AG09319 (cell line): ENCODE results near the gene C6orf163.

Source experiments
- DNase-seq: peaks from one replicate; pipeline ENCODE4 v3.0.0-alpha.2; 2010; ENCODE audit warnings: low read depth; ENCODE audit errors: extremely low read depth
- CTCF ChIP-seq: IDR thresholded peaks from 2 replicates; pipeline ENCODE4 v1.5.1; 2011; ENCODE audit warnings: low read depth, mild to moderate bottlenecking, inconsistent platforms, low read length, moderate library complexity

C6orf163 gene

GRCh38 chr6:87393026-87393622 lies 48.5 kb downstream of the C6orf163 start:
- TF ChIP-seq CTCF = peak; percentile 61
- peak; percentile 39 for DNase-seq

- no peak for TF ChIP-seq CTCF
Measured at GRCh38 chr6:87395431-87395830, 50.8 kb downstream of the C6orf163 start.

GRCh38 chr6:87396595-87397392 lies 52.2 kb downstream of the C6orf163 start:
- no peak for DNase-seq
- TF ChIP-seq CTCF = no peak

More at GRCh38 chr6:87395431-87395830, 50.8 kb downstream of the C6orf163 start:
- DNase-seq = no peak

GRCh38 chr6:87397656-87398055 lies 53.0 kb downstream of the C6orf163 start:
- TF ChIP-seq CTCF = no peak
- DNase-seq = no peak

GRCh38 chr6:87401832-87402231 lies 57.2 kb downstream of the C6orf163 start:
- DNase-seq = no peak
- no peak for TF ChIP-seq CTCF

- TF ChIP-seq CTCF = no peak
- DNase-seq = no peak
Measured at GRCh38 chr6:87407561-87407900, 62.9 kb downstream of the C6orf163 start.

GRCh38 chr6:87407901-87408720 lies 63.5 kb downstream of the C6orf163 start, which contains the start of gene CFAP206:
TSS of gene CFAP206 (plus strand) at chr6:87407972. CDS start at chr6:87409840, 1,868 bp downstream.
- peak; percentile 48 for DNase-seq

More at GRCh38 chr6:87407901-87408720, 63.5 kb downstream of the C6orf163 start, which contains the start of gene CFAP206:
- TF ChIP-seq CTCF = peak; percentile 8
